ENCODE results near the gene KRTCAP2.

DNA sequence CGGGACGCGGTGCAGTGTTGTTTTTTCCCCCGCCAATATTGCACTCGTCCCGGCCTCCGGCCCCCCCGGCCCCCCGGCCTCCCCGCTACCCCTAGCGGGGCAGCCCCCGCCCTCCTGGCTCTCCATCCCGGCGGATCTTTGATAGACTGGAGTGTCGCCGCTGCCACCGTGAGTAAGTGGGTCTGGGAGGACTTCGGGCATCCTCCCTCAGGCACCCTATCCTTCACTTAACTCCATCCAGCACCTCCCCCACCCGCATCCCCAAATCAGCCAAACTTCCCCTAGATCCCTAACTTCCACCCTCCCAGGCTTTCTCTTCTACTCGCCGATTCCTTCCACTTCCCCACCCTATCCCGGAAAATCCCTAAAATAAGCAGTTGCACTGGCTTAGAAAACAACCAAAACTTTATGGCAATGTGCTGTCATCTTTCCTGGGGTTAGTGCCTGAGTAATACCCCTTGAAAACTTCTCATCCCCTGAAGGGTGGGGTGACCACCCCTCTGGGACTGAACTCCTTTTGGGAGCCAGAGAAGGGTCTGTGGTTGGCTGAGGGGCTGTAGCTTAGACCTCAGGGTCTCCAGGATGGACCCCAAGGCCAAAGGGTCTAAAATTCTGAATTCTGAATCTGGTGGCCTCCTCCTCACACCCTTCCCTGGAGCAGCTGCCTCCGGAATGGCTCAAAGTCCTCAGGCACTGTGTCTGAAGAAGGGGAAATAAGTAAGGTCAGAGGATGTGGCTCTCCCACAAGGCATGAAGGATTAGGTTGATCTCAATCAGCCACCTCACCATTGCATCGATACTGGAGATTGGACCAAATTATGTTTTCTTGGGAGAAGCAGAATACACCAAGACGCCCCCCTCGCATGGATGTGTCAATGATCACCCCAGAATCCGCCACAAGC is 22.3 kb upstream of the KRTCAP2 start:
- TF ChIP-seq, protein P1, sequence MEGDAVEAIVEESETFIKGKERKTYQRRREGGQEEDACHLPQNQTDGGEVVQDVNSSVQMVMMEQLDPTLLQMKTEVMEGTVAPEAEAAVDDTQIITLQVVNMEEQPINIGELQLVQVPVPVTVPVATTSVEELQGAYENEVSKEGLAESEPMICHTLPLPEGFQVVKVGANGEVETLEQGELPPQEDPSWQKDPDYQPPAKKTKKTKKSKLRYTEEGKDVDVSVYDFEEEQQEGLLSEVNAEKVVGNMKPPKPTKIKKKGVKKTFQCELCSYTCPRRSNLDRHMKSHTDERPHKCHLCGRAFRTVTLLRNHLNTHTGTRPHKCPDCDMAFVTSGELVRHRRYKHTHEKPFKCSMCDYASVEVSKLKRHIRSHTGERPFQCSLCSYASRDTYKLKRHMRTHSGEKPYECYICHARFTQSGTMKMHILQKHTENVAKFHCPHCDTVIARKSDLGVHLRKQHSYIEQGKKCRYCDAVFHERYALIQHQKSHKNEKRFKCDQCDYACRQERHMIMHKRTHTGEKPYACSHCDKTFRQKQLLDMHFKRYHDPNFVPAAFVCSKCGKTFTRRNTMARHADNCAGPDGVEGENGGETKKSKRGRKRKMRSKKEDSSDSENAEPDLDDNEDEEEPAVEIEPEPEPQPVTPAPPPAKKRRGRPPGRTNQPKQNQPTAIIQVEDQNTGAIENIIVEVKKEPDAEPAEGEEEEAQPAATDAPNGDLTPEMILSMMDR (IDR thresholded peaks at IDR 0.05) = no peak
- TF ChIP-seq POLR2A (IDR thresholded peaks at IDR 0.05) = no peak
- TF ChIP-seq EP300 (IDR thresholded peaks at IDR 0.05) = no peak

Measured in ovary (tissue), 3 donors.